Stimulated activated CD8-positive, alpha-beta memory T cell treated with anti-CD3 and anti-CD28 coated beads, Interleukin-15, amount 100 ng/mL, for 1 hour (primary cell): ENCODE measurements around the gene MAP1LC3B2.

Source experiments
- DNase-seq: peaks from one replicate; pipeline ENCODE4 v3.0.0-alpha.2; 2020; ENCODE audit warnings: low read depth

Gene MAP1LC3B2

GRCh38 chr12:116559162-116559935 is at the start of gene MAP1LC3B2:
MAP1LC3B2 (plus strand) TSS chr12:116559381; CDS start chr12:116575943, 16,562 bp downstream.
- peak; percentile 49 for DNase-seq

DNA sequence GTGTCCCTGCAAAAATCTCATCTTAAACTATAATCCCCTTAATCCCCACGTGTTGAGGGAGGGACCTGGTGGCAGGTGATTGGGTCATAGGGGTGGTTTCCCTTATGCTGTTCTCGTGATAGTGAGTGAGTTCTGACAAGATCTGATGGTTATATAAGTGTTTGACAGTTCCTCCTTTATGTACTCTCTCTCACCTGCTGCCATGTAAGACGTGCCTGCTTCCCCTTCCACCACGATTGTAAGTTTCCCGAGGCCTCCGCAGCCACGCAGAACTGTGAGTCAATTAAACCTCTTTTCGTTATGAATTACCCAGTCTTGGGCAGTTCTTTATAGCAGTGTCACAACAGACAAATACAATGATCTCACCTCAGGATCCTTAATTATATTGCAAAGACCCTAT is 45.2 kb upstream of the MAP1LC3B2 start:
- no peak for DNase-seq

DNA sequence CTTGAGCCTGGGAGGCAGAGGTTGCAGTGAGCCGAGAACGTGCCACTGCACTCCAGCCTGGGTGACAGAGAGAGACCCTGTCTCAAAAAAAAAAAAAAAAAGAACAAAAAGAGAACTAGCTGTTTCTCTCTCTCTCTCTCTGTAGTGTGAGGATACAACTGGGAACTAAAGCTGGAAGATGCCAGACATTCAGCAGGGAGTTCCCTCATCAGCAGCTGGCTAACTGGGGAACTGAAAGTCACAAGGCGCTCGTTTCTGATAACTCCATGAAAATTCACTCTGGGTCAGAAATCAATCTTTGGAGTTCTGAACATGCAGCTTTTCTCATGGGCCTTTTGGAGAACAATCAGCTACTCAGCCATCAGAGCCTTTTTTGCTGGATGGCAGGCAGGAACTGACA is 43.5 kb upstream of the MAP1LC3B2 start:
- no peak for DNase-seq

DNA sequence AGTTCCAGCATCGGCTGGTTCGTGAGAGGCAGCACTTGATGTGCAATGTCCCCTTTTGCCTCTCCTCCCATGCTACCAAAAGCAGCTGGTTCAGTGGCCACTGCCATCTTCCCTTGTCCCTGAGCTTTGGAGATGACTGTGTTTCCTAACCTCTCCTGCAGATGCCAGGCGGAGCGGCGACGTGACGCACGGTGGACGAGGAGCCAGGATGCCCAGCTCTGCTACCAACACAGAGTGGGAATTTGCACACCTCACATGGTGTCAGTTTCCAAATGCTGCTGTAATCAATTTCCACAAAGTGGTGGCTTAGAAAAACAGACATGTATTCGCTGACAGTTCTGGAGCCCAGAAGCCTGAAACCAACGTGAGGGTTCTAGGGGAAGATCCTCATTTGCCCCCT is 42.5 kb upstream of the MAP1LC3B2 start:
- DNase-seq: no peak

GRCh38 chr12:116517431-116518045 is 41.6 kb upstream of the MAP1LC3B2 start:
- no peak for DNase-seq

DNA sequence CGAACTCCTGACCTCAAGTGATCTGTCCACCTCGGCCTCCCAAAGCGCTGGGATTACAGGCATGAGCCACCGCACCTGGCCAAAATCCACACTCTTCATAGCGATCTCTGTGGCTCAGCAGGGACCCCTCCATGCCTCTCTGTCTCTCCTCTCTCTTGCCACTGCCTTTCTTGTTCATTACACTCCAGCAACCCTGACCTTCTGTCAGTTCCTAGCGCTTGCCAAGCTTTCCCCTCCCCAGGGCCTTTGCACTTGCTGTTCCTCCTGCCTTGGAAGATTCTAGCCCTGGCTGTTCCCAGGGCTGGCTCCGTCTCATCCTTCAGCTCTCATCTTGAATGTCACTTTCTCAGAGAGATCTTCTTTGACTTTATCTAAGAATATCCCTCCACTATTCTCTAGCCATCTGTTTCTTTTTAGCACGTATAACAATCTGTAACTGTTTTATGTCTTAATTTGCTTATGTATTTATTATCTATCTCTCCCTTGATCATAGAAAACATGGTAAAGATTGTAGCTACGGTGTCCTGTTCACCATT is 38.9 kb upstream of the MAP1LC3B2 start:
- no peak for DNase-seq

GRCh38 chr12:116520801-116521471 is 38.2 kb upstream of the MAP1LC3B2 start:
- no peak for DNase-seq

GRCh38 chr12:116524311-116524710 is 34.9 kb upstream of the MAP1LC3B2 start:
- no peak for DNase-seq

- no peak for DNase-seq
Measured at GRCh38 chr12:116524964-116525379, 34.2 kb upstream of the MAP1LC3B2 start.

DNA sequence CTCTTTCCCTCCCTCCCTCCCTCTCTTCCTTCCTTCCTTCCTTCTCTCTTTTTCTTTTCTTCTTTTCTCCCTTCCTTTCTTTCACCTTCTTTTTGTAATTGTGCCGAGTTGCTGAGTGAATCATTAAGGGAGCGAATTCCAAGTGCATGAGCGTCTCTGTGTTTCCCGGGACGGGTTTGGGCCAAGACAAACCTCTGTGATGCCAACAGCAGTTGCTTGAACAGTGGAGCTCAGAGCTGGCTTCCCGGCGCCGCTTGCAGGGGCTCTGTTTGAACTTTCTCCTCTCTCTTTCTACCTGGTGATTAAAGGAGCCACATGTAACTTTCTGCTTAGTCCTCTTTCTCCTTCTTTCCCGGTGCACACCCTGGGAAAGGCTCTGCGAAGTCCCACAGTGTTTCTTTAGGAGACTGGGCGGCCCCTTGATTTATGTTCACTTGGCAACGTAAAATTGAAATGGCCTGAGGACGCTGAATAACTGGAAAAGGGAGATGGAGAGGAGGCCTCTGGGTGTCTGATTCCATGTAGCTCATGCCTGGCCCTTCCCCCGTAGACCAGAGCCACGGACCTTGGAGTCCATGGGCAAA is 33.7 kb upstream of the MAP1LC3B2 start:
- DNase-seq: no peak

- DNase-seq: no peak
Measured at GRCh38 chr12:116528065-116528464, 31.1 kb upstream of the MAP1LC3B2 start.

- DNase-seq: no peak
Measured at GRCh38 chr12:116528498-116528897, 30.7 kb upstream of the MAP1LC3B2 start.

GRCh38 chr12:116529048-116529447 is 30.1 kb upstream of the MAP1LC3B2 start:
- DNase-seq: no peak

- DNase-seq: no peak
Measured at GRCh38 chr12:116529686-116530085, 29.5 kb upstream of the MAP1LC3B2 start.

DNA sequence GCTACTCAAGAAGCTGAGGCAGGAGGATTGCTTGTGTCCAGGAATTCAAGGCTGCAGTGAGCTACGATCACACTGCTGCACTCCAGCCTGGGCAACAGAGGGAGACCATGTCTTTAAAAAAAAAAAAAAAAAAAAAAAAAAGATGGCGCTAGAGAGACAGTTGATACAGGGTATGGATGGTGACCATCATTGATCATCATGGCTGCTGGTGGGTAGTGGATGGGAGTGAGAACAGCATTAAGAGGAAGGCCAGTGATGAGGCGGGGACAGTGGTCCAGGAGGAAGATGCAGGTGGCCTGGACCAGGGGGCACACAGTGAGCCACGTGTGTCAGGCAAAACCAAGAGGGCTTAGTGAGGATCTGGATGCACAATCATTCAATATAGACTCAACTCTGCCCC is 26.8 kb upstream of the MAP1LC3B2 start:
- DNase-seq: no peak

- DNase-seq: no peak
Measured at GRCh38 chr12:116532986-116533342, 26.2 kb upstream of the MAP1LC3B2 start.

DNA sequence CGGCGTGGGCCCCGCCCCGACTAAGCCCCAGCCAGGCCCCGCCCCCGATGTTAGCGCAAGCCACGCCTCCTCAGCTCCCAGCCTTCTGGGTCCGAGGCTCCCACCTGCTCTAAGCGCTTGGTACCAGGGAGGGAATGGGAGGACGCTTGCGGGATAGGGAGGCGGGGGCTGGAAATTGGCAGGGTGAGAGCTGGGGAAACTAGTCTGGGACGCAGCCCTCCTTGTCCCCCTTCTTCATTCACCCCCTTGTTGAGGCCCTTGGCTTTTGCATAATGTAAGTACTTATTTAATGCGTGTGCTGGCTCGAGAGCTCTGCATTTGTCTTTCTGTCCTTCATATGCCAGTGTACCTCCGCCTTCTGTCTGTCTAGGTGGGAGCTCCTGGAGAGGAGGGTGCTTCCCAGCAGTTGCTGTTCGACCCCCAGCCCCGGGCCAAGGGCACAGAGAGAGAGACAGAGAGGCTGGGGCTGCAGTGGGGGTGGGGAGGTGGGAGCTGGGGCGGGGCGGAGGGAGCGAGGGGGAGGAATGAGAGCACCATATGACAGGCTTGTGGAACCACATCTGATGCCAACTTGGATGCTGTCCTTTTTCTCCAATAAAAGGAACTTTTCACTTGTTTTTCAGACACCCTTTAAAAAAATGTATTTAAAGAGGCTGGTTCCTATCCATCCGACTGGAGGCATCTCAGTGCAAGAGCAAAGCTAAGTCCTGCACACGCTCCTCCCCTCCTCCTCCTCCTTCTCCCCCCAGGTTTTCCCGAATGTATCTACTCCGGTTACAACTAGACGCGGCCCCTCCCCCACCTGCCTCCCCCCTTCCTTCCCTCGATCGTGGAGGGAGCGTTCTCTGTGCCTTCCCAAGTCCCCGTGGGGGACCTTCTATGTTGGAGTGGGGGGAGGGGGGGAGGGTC is 25.6 kb upstream of the MAP1LC3B2 start:
- peak; percentile 63 for DNase-seq

DNA sequence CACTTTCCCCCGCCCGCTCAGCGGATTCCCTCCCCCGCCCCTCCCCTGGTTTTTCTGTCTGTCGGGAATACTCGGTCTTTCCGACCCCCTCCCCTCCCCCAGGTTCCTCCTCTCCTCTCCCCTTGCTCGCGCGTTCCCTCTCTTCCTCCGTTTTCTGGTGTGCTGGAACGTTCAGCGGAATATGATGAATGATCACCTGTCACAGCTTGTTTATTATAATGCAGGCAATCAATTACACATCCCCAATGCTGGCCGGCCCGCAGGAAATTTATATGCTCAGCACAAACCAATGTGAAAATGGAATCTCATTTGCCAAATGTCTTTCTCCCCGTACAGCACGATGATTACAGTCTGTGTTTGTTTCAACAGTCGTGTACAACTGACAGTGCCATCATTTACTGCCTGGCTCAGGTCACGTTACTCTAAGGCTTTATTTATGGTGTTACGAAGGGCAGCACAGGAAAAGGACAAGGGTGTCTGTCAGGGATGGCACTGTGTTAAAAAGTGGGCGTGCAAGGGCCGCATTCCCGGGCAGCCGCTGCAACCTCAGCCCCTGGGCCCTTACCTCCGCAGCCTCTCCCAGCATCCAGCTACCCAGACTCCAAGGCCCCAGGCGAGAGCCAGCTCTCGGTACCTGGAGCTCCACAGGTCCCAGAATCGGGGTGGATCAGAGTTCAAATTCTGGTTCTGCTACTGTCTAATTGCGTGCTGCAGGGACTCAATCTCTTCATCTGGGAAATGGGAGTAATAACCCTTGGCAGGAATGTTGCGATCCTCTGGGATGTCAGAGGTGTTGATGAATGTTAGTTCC is 24.7 kb upstream of the MAP1LC3B2 start:
- no peak for DNase-seq

- DNase-seq: no peak
Measured at GRCh38 chr12:116535241-116535640, 23.9 kb upstream of the MAP1LC3B2 start.

DNA sequence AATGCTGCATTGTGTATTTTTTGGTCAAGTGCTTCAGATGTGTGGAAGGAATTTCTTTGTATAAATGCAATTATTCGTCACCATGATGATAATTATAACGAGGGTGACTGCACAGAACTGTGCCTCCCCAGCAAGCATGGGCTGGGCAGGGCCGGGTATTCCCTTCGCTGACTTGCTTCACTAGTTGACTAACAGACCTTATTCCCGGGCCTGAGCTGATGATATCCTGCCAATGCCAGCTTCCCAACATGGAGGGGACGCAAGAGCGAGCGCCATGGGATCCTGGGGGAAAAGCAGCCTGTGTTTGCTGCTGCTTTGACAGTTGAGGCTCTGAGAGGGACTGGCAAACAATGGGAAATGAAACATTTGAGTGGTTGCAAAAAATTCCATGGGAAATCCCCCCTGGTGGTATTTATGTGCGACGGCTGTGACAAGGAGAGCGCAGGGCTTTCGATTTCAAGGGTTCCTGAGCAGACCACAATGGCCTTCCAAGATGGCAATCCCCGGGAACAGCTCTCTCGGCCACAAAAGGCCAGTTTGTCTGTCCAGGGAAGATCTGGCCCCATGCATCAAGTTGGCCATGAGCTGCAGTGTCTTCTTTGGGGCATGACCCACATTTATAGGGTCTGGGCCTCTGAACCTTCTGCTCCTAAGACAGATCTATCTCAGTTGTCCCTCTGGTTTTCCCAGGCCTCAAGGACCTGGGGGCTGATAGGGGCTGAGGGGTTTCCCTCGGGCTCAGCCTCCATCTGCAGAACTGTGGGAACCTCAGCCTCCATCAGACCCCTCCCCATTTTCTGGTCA is 21.9 kb upstream of the MAP1LC3B2 start:
- DNase-seq: no peak
